ENCODE data around the gene PLAGL2.
A peak's percentile ranks its signal among the peaks of the same experiment; 100 is the strongest.

Gene PLAGL2

GRCh38 chr20:32207626-32208498 is at the start of gene PLAGL2, which contains the start of gene POFUT1:
PLAGL2 (minus strand) TSS chr20:32207743; CDS start chr20:32202178, 5,565 bp downstream.
POFUT1 (plus strand) TSS chr20:32207880; CDS start chr20:32207942, 62 bp downstream.
- Histone ChIP-seq H2AFZ (ENCODE audit: low read depth, low read length) (peak within 1 kb of the TSS; percentile 58), H3K9me3 (ENCODE audit: insufficient read depth, low read length) (no peaks in the 10 kb centered on the region), H4K20me1 (ENCODE audit: insufficient read depth, low read length) (peaks cover 33% of the 10 kb centered on the region), H3K79me2 (ENCODE audit: low read length) (peaks cover 86% of the 10 kb centered on the region), H3K9ac (ENCODE audit: low read length) (peak within 1 kb of the TSS; percentile 97), H3K4me1 (ENCODE audit: low read length) (peaks cover 27% of the 10 kb centered on the region), H3K36me3 (replicated peaks; ENCODE audit: low read depth, low read length) (peaks cover 46% of the 10 kb centered on the region), H3K4me2 (ENCODE audit: low read length) (peak within 1 kb of the TSS; percentile 96), H3K4me3 (ENCODE audit: low read length) (peak within 1 kb of the TSS; percentile 94), H3K27ac (ENCODE audit: low read length) (peak within 1 kb of the TSS; percentile 51), H3K27me3 (ENCODE audit: low read depth, low read length) (no peaks in the 10 kb centered on the region)
- TF ChIP-seq CTCF (IDR thresholded peaks at IDR 0.05; ENCODE audit: low read depth, low read length) (peak; percentile 50), EZH2phosphoT487 (IDR thresholded peaks at IDR 0.05; ENCODE audit: low read depth) (no peak)

GRCh38 chr20:32252189-32252588 is 44.6 kb upstream of the PLAGL2 start:
- Histone ChIP-seq H2AFZ (ENCODE audit: low read depth, low read length) (no peak overlapping the region), H3K9me3 (ENCODE audit: insufficient read depth, low read length) (0 out of 2 replicates have a peak, but pooled peaks cover 4% of the 10 kb centered on the region), H3K27ac (ENCODE audit: low read length) (no peak overlapping the region), H3K4me3 (ENCODE audit: low read length) (no peak overlapping the region), H4K20me1 (ENCODE audit: insufficient read depth, low read length) (no peaks in the 10 kb centered on the region), H3K9ac (ENCODE audit: low read length) (no peak overlapping the region), H3K36me3 (replicated peaks; ENCODE audit: low read depth, low read length) (peaks cover 3% of the 10 kb centered on the region), H3K4me1 (ENCODE audit: low read length) (peaks cover 16% of the 10 kb centered on the region), H3K27me3 (ENCODE audit: low read depth, low read length) (peaks cover 16% of the 10 kb centered on the region; the same call in 1 of the 2 replicates), H3K4me2 (ENCODE audit: low read length) (no peak overlapping the region), H3K79me2 (ENCODE audit: low read length) (no peaks in the 10 kb centered on the region)
- TF ChIP-seq CTCF (IDR thresholded peaks at IDR 0.05; ENCODE audit: low read depth, low read length) (no peak), EZH2phosphoT487 (IDR thresholded peaks at IDR 0.05; ENCODE audit: low read depth) (no peak)

DNA sequence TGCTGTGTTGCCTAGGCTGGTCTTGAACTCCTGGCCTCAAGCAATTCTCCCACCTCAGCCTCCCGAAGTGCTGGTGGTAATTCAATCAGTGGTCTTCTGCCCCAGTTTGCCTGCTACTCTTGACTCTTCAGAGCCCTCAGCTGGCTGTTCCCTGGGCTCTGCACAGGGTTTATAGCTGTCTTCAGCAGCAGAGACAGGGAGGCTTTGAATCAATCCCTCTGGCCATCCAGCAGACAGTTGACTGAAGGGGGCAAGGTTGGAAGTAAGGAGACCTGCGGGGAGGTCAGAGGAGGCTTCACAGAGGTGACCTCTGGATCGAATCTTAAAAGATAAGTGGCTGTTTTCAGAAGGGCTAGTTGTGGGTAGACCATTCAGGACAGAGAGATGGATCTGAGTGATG is 43.9 kb upstream of the PLAGL2 start:
- 0 out of 2 replicates have a peak, but pooled peaks cover 4% of the 10 kb centered on the region for H3K9me3 ChIP-seq (ENCODE audit: insufficient read depth, low read length)
- no peaks in the 10 kb centered on the region for H3K79me2 ChIP-seq (ENCODE audit: low read length)
- no peak overlapping the region for H3K4me2 ChIP-seq (ENCODE audit: low read length)
- TF ChIP-seq CTCF (IDR thresholded peaks at IDR 0.05; ENCODE audit: low read depth, low read length): no peak
- TF ChIP-seq EZH2phosphoT487 (IDR thresholded peaks at IDR 0.05; ENCODE audit: low read depth): no peak
- H3K27me3 ChIP-seq (ENCODE audit: low read depth, low read length): peaks cover 16% of the 10 kb centered on the region; the same call in 1 of the 2 replicates
- peaks cover 9% of the 10 kb centered on the region for H3K4me1 ChIP-seq (ENCODE audit: low read length)
- no peak overlapping the region for H3K4me3 ChIP-seq (ENCODE audit: low read length)
- H4K20me1 ChIP-seq (ENCODE audit: insufficient read depth, low read length): no peaks in the 10 kb centered on the region
- no peak overlapping the region for H2AFZ ChIP-seq (ENCODE audit: low read depth, low read length)
- peaks cover 3% of the 10 kb centered on the region for H3K36me3 ChIP-seq (replicated peaks; ENCODE audit: low read depth, low read length)
- H3K9ac ChIP-seq (ENCODE audit: low read length): no peak overlapping the region
- H3K27ac ChIP-seq (ENCODE audit: low read length): no peak overlapping the region

- TF ChIP-seq CTCF (IDR thresholded peaks at IDR 0.05; ENCODE audit: low read depth, low read length) (no peak), EZH2phosphoT487 (IDR thresholded peaks at IDR 0.05; ENCODE audit: low read depth) (no peak)
- Histone ChIP-seq H2AFZ (ENCODE audit: low read depth, low read length) (no peak overlapping the region), H3K9ac (ENCODE audit: low read length) (no peak overlapping the region), H4K20me1 (ENCODE audit: insufficient read depth, low read length) (no peaks in the 10 kb centered on the region), H3K79me2 (ENCODE audit: low read length) (no peaks in the 10 kb centered on the region), H3K4me3 (ENCODE audit: low read length) (no peak overlapping the region), H3K4me2 (ENCODE audit: low read length) (no peak overlapping the region), H3K9me3 (ENCODE audit: insufficient read depth, low read length) (0 out of 2 replicates have a peak, but pooled peaks cover 4% of the 10 kb centered on the region), H3K4me1 (ENCODE audit: low read length) (peaks cover 6% of the 10 kb centered on the region; the same call in 1 of the 2 replicates), H3K36me3 (replicated peaks; ENCODE audit: low read depth, low read length) (peaks cover 3% of the 10 kb centered on the region), H3K27me3 (ENCODE audit: low read depth, low read length) (peaks cover 16% of the 10 kb centered on the region; the same call in 1 of the 2 replicates), H3K27ac (ENCODE audit: low read length) (no peak overlapping the region)
Measured at GRCh38 chr20:32249030-32249738, 41.6 kb upstream of the PLAGL2 start.
